ENCODE results near the gene RPL37A.

- TF ChIP-seq POLR2A (IDR thresholded peaks at IDR 0.05) (no peak), CTCF (IDR thresholded peaks at IDR 0.05 in 8 of 11, conservative IDR thresholded peaks at IDR 0.05 in 3 of 11) (no peak)
Observed at GRCh38 chr2:216486271-216486670, 12.4 kb upstream of the RPL37A start.

Measured in spleen (tissue), 7 donors.